Heart left ventricle (tissue), 16 donors: ENCODE data around the gene SPTBN1. TPM values are rescaled to one million over a fixed set of nuclear protein-coding genes. Genes with fewer than 3 reads are reported as not detected.

Experiments
- ATAC-seq, 4 donors: fragments of 200-7000 bp; cut with Tn5 transposase; one replicate each; pipeline ENCODE4 v1.9.1; 2020 to 2022; ENCODE audit warnings: moderate library complexity in 4 of 4, mild to moderate bottlenecking in 3 of 4, moderate number of reproducible peaks in 1 of 4
- DNase-seq, 5 donors: peaks; one replicate each; pipeline ENCODE4 v3.0.0-alpha.2; 2020
- H3K27ac ChIP-seq, 12 donors: fragments of 200-600 bp; sonication (generic) in 4 of 12; one replicate each; pipeline versions ENCODE4 v1.5.0 to v1.8.0; 2016 to 2022; ENCODE audit warnings: mild to moderate bottlenecking in 2 of 12
- H3K27me3 ChIP-seq, 9 donors: fragments of 200-600 bp; sonication (generic) in 2 of 9; one replicate each; pipeline versions ENCODE4 v1.5.1 to v1.8.0; 2016 to 2022; ENCODE audit warnings: mild to moderate bottlenecking in 3 of 9
- H3K36me3 ChIP-seq, 9 donors: fragments of 200-600 bp; sonication (generic) in 2 of 9; one replicate each; pipeline versions ENCODE4 v1.5.0 to v1.8.0; 2018 to 2022; ENCODE audit warnings: mild to moderate bottlenecking in 2 of 9
- H3K4me1 ChIP-seq, 12 donors: fragments of 200-600 bp; sonication (generic) in 4 of 12; one replicate each; pipeline versions ENCODE4 v1.5.0 to v1.8.0; 2016 to 2022; ENCODE audit warnings: mild to moderate bottlenecking in 3 of 12
- H3K4me3 ChIP-seq, 12 donors: fragments of 200-600 bp; sonication (generic) in 4 of 12; one replicate each; pipeline versions ENCODE4 v1.5.0 to v1.8.0; 2017 to 2022; ENCODE audit warnings: mild to moderate bottlenecking in 9 of 12, moderate library complexity in 4 of 12
- H3K9me3 ChIP-seq, 12 donors: fragments of 200-600 bp; sonication (generic) in 4 of 12; one replicate each; pipeline versions ENCODE4 v1.5.0 to v1.8.0; 2016 to 2022; ENCODE audit warnings: mild to moderate bottlenecking in 1 of 12
- POLR2A ChIP-seq, 2 donors: fragments of 450-650 bp; IDR thresholded peaks; one replicate each; pipeline ENCODE4 v1.6.1; 2017; ENCODE audit warnings: antibody characterized with exemption in 2 of 2, mild to moderate bottlenecking in 2 of 2, moderate library complexity in 2 of 2
- WGBS, 4 donors: extraction: QIAGEN DNeasy Blood & Tissue Kit in 2 of 4; methylation state at CpG; one replicate each; pipeline versions ENCODE4 v1.1.5 to v1.1.7; 2013 to 2018; 5-methylcytosine and 5-hydroxymethylcytosine counted together
- intact Hi-C, 10 donors: fragments of 100-400 bp; cut with DNase I; formaldehyde crosslinking; loops; one replicate each; pipeline versions ENCODE4 v1.11.1 to v1.14.2; 2022
- polyA plus RNA-seq, 2 donors: library from polyadenylated mRNA; stranded (reverse); fragments of 200-250 nt; gene quantifications; one replicate each; pipeline ENCODE4 v1.2.3, GENCODE V29; 2013
- total RNA-seq, 9 donors: library from RNA; depleted of rRNA in 2 of 9; stranded (reverse); fragments of >200 nt in 2 of 9; fragmentation: NEBNext Ultra II Directional in 3 of 9; extraction: Animal tissue kit (Norgen Biotek cat#: 25700) in 3 of 9; gene quantifications; one replicate each; pipeline versions ENCODE4 v1.1.0 to v1.2.4, GENCODE V29; 2016 to 2023
- TF ChIP-seq, protein P1 (sequence below), 12 donors: fragments of 200-600 bp; sonication (generic) in 4 of 12; IDR thresholded peaks; one replicate each; pipeline versions ENCODE4 v1.5.0 to v1.8.0; 2018 to 2022; ENCODE audit warnings: antibody characterized with exemption in 12 of 12, mild to moderate bottlenecking in 5 of 12
- donor health status: ischemic (EF 13 %, LVEDD 7.1; RV severe dilation, severe dysfunction).
- donor health status: healthy with polysubstance abuse.
- donor health status: DM: no; HTN: yes; CAD: no.
- donor health status: DM: no; HTN: no; CAD: no.
- donor health status: ischemic (EF 25% LVEDD 6.9; RV normal size, moderate dysfunction).
- donor health status: ischemic (EF 25% LVEDD 5.7; RV mildly dilated, moderate dysfunction).
- donor health status: healthy.
- donor health status: DM: yes; HTN: yes; CAD: no.
- donor health status: ischemic (EF 35%, LVEDD 5.7; RV mildly dilated, moderate dysfunction).
- donor health status: nonischemic (EF 11% LVEDD 7.7; RV severe dilation, severe dysfunction).
- donor health status: DM: yes; HTN: yes; CAD: no.
- donor health status: PGD.
- donor health status: ischemic (EF 29% LVEDD 5.4; RV normal size, mild dysfunction).
- donor health status: nonischemic (EF 23%, LVEDD 6.1; RV moderate dilation, normal function).

SPTBN1 gene
- total and polyA plus RNA-seq, 11 donors: 124 to 659 (median 422) TPM

DNA sequence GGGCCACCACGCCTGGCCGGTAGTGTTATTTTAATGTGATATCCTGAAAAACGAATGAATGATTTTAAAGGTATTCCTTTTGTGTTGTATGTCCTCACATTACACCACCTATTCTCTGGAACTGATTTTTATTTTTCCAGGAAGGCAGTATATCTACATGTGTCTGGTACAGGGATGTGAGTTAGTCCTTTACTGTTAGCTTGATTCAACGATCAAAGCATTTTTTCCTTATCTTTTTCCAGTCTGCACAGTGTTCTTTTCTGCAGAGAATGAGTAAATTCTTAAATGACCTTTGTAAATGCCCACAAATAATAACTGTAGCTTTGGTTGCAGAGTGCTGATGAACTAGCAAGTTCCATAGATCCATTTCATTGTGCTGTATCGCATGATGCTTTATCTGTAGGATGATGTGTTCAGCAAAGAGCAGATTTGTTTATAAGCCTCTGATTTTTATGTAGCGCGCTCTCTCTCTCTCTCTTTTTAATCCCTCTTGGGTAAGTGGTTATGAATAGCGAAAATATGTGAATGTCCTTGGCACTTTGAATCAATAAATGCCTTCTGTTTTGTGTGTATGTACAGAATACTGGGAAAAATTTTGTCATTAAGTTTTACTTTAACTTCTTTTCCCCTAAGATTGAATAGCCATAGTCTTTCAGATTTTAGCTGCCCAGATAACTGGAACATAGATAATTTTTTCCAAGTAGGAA is 184.9 kb downstream of the SPTBN1 start:
- TF ChIP-seq POLR2A (IDR thresholded peaks at IDR 0.05): no peak
- TF ChIP-seq, protein P1, sequence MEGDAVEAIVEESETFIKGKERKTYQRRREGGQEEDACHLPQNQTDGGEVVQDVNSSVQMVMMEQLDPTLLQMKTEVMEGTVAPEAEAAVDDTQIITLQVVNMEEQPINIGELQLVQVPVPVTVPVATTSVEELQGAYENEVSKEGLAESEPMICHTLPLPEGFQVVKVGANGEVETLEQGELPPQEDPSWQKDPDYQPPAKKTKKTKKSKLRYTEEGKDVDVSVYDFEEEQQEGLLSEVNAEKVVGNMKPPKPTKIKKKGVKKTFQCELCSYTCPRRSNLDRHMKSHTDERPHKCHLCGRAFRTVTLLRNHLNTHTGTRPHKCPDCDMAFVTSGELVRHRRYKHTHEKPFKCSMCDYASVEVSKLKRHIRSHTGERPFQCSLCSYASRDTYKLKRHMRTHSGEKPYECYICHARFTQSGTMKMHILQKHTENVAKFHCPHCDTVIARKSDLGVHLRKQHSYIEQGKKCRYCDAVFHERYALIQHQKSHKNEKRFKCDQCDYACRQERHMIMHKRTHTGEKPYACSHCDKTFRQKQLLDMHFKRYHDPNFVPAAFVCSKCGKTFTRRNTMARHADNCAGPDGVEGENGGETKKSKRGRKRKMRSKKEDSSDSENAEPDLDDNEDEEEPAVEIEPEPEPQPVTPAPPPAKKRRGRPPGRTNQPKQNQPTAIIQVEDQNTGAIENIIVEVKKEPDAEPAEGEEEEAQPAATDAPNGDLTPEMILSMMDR (IDR thresholded peaks at IDR 0.05): no peak
- intact Hi-C loops: loop anchor here in 2 of 10 donors (2.0 to 5.0 kb wide), 2 partner anchors 26 to 119 kb away; no protein-coding TSS in a partner anchor
- no peaks in the 10 kb centered on the region for H3K27me3 ChIP-seq
- 59 to 74% (median 68%) methylated on average over 8 of the region's 8 CpGs for WGBS, 4 donors
- no peak for ATAC-seq
- H3K27ac ChIP-seq: peak overlapping the region in 11 of 12 donors; percentile 30 to 90 (median 58)
- peaks cover 13 to 70% (median 61%) of the 10 kb centered on the region in 12 donors for H3K4me1 ChIP-seq
- no peak overlapping the region for H3K4me3 ChIP-seq
- peaks cover 5 to 100% (median 85%) of the 10 kb centered on the region in 9 donors for H3K36me3 ChIP-seq
- no peaks in the 10 kb centered on the region for H3K9me3 ChIP-seq
- DNase-seq: no peak

DNA sequence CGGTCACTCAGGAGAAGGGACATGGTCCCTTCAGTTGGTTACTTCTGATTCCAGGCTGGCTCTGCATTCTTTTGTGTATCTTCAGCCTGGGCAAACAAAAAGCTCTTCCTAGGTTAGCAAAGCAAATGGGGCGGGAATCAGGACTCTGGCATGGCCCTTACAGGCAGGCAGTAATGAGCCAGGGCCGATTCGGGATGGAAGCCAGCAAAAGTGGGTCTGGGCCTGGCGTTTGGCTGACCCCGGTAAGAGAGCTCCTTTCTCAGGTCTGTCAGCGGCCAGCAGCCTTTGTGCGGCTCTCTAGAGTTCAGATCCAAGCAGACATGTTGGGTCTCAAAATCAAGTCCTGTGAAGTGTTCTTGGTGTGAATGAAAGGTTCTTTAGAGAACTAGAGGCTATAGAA is 185.9 kb downstream of the SPTBN1 start:
- Histone ChIP-seq H3K36me3 (peaks cover 5 to 100% (median 87%) of the 10 kb centered on the region in 9 donors), H3K27ac (peak overlapping the region in 11 of 12 donors; percentile 30 to 90 (median 58)), H3K4me1 (peaks cover 13 to 60% (median 51%) of the 10 kb centered on the region in 12 donors), H3K9me3 (no peaks in the 10 kb centered on the region), H3K4me3 (no peak overlapping the region), H3K27me3 (no peaks in the 10 kb centered on the region)
- peak in 3 of 5 donors; percentile 57 to 77 (median 66) for DNase-seq
- ATAC-seq: peak; percentile 44 to 73 (median 59)
- intact Hi-C loops: loop anchor here in 2 of 10 donors (2.0 to 5.0 kb wide), 2 partner anchors 25 to 120 kb away; no protein-coding TSS in a partner anchor
- no peak for TF ChIP-seq POLR2A (IDR thresholded peaks at IDR 0.05)
- TF ChIP-seq, protein P1 (IDR thresholded peaks at IDR 0.05): no peak
- WGBS, 4 donors: 47 to 61% (median 56%) methylated on average over 8 of the region's 8 CpGs

DNA sequence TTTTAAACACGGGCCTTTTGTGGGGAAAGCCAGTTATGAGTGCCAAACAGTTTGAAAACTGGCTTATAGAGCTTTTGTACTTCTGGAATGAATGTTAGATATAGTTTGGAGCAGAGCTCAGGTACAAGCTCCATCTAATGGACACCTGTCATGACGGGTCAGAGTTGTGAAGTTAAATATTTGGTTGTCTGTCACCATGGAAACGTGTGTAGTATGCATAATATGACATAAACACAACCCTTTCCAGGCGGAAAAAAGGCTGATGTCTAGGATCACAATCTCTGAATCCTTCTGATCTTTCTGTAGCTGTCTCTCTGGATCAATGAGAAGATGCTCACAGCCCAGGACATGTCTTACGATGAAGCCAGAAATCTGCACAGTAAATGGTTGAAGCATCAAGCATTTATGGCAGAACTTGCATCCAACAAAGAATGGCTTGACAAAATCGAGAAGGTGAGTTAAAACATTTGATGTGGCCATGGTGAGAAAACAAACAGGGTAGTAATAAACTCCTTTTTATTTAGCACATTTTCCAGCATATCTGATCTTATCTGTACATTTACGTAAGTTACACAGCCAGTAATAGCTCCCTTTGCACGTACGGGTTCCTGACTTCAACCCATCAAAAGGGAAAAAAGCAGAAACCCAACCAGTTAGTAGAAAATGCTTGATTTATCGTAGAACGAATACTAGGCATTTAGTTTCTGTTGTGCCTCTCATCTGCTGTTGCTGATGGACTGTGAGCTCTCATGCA is 186.7 kb downstream of the SPTBN1 start:
- ATAC-seq (no peak), DNase-seq (no peak)
- no peak for TF ChIP-seq POLR2A (IDR thresholded peaks at IDR 0.05)
- TF ChIP-seq, protein P1 (IDR thresholded peaks at IDR 0.05): no peak
- Histone ChIP-seq H3K27ac (peak overlapping the region in 7 of 12 donors; percentile 30 to 90 (median 58)), H3K9me3 (no peaks in the 10 kb centered on the region), H3K4me3 (no peak overlapping the region), H3K27me3 (no peaks in the 10 kb centered on the region), H3K4me1 (peaks cover 13 to 52% (median 42%) of the 10 kb centered on the region in 12 donors), H3K36me3 (peaks cover 5 to 100% (median 90%) of the 10 kb centered on the region in 9 donors)
- intact Hi-C loops: loop anchor here in 1 of 10 donors (5.0 kb wide), 1 partner anchor 121 kb away; no protein-coding TSS in a partner anchor
- WGBS, 4 donors: 65 to 75% (median 71%) methylated on average over 11 of the region's 11 CpGs

DNA sequence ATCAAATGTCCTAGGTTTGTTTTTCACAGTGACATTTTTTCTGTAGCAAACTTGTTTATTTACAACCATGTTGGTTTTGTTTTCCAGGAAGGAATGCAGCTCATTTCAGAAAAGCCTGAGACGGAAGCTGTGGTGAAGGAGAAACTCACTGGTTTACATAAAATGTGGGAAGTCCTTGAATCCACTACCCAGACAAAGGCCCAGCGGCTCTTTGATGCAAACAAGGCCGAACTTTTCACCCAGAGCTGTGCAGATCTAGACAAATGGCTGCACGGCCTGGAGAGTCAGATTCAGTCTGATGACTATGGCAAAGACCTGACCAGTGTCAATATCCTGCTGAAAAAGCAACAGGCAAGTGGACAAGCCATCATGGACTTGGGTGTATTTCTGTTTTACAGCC is 188.1 kb downstream of the SPTBN1 start:
- no peak for ATAC-seq

More for the DNA sequence above, 188.1 kb downstream of the SPTBN1 start:
- intact Hi-C loops: loop anchor here in 1 of 10 donors (5.0 kb wide), 1 partner anchor 122 kb away; no protein-coding TSS in a partner anchor
- no peaks in the 10 kb centered on the region for H3K27me3 ChIP-seq
- peak overlapping the region in 2 of 12 donors; percentile 8 to 22 for H3K27ac ChIP-seq
- TF ChIP-seq, protein P1 (IDR thresholded peaks at IDR 0.05): no peak
- no peak for TF ChIP-seq POLR2A (IDR thresholded peaks at IDR 0.05)
- 82 to 86% (median 83%) methylated on average over 4 of the region's 4 CpGs for WGBS, 4 donors
- DNase-seq: no peak
- peaks cover 5 to 100% (median 90%) of the 10 kb centered on the region in 9 donors for H3K36me3 ChIP-seq
- no peaks in the 10 kb centered on the region for H3K9me3 ChIP-seq
- peaks cover 8 to 46% (median 30%) of the 10 kb centered on the region in 12 donors for H3K4me1 ChIP-seq
- no peak overlapping the region for H3K4me3 ChIP-seq
